Stimulated activated CD4-positive, alpha-beta T cell treated with anti-CD3 and anti-CD28 coated beads, Interleukin-1b, Interleukin-23, amount 100 ng/mL, for 4 hours (primary cell): ENCODE data around the gene MICAL2.

ENCODE experiments used
- DNase-seq, 2 donors: peaks; one replicate each; pipeline ENCODE4 v3.0.0-alpha.2; 2020; ENCODE audit warnings: low read depth in 2 of 2

Gene MICAL2

DNA sequence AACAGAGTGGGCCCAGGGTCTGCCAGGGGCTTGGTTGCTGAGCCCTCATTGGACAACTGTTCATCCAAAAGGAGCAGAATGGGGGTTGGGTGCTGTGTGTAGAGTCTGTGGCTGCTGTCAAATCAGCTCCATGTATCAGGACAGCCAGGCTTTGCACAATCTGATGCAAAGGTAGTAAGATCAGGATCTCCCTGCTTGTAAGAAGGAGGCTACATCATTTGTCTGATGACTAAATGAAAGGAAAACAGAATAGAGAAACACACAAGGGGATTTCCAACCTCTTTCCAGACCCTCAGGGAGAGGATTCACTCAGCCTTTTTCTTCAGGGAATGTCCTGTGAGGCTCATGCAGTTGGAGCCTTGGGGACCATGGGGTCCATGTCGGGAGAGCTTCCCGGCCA, 7.2 kb downstream of the MICAL2 start:
- DNase-seq, result no peak

GRCh38 chr11:12118949-12119348, 8.6 kb downstream of the MICAL2 start:
- no peak for DNase-seq

GRCh38 chr11:12119502-12119901, 9.1 kb downstream of the MICAL2 start:
- no peak for DNase-seq

- no peak for DNase-seq
Measured at GRCh38 chr11:12120031-12121008, 9.9 kb downstream of the MICAL2 start.

DNA sequence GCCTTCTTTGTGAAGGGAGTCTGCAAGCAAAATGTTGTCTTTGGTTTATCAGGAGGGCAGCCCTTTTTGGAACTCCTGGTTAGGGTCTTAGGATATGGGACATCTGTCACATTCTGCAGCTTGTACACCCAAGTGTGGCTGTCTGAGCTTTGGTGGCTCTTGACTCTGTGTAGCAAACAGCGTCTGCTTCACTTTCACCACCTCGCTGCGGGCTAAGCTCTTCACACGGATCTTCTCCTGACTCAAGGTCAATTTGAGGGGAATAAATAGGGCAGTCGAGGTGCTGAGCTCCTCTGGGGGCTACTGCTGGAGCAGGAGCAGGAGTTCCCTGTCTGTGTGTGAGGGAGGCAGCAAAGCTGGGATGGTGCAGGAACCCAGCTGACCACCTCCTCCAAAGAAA, 10.6 kb downstream of the MICAL2 start:
- DNase-seq, result no peak

GRCh38 chr11:12121517-12121916, 11.1 kb downstream of the MICAL2 start:
- DNase-seq, result no peak

DNA sequence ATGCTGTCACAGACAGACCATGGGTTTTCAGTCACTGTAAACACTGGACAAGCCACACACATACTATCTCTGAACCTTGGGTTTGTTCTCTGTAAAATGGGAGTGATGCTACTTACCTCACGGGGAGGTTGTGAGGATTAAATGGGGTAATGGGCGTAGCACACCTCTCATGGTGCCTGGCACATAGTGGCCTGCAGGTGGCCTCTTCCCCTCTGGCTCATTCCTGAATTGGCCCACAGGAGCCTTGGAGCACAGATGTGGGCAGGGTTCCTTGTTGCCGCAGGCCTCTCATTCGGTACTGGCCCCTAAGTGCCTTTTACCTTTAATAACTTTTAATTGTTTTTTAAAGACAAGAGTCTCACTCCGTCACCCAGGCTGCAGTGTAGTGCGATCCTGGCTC, 11.7 kb downstream of the MICAL2 start:
- DNase-seq, result no peak

GRCh38 chr11:12123273-12123672, 12.9 kb downstream of the MICAL2 start:
- no peak for DNase-seq

DNA sequence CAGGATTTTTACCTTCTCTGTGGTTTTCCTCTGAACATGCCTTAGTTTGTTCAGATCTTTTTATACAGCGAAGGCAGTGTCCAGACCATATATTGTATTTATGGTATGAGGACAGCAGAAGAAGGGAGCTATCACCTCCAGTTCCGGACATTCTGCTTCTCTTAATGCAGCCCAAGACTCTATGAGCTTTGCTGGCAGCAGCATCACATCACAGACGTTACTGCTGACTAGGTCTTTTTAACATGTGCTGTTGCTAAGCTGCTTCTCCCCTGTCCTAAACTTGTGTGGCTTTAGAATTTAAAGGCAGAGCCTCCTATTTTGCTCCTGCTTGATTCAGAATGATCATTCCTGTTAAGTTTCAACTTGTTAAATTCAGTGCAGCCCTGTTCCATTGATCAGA, 13.4 kb downstream of the MICAL2 start:
- no peak for DNase-seq

DNA sequence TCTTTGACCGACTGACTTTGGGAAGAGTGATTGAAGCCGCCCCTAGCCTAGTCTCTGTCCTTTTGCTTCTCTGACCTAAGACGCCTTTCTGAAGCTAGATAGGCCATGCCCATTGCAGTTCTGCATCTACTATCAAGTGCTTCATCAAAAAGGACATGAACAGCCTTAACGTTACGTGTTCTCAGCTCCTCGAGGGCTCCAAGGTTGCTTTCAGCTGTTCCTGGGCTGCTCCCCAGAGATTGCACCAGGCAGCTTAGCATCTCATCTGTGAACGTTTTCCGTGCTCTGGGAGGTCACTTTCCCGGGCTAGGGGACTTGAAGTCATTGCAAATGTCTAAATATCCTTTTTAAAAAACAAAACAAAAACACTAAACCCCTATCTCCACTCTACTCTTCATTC, 13.9 kb downstream of the MICAL2 start:
- DNase-seq, result no peak

DNA sequence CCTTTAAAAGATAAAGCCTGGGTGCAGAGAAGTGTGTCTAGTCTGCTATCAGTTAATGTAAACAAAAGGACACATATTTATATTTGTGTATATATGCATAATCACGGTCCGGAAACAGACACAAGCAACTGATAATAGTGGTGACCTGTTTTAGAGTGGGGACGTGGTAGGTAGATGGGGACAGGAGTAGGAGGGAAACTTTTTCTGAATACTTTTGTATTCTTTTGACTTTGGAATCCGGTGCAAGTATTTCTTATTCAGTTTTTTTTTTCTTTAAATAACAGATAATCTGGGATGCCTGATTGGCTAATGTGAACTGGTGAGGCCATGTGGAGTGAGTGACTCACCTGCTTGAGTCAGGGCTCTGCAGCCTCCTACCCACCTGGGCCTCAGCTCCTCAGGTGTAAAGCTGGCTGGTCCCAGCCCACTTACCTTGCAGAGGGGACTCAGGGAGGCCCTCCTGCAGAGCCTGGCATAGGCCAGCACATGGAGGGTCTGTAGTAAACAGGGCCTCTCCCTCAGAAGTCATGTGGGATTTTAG, 15.3 kb downstream of the MICAL2 start:
- no peak for DNase-seq

DNA sequence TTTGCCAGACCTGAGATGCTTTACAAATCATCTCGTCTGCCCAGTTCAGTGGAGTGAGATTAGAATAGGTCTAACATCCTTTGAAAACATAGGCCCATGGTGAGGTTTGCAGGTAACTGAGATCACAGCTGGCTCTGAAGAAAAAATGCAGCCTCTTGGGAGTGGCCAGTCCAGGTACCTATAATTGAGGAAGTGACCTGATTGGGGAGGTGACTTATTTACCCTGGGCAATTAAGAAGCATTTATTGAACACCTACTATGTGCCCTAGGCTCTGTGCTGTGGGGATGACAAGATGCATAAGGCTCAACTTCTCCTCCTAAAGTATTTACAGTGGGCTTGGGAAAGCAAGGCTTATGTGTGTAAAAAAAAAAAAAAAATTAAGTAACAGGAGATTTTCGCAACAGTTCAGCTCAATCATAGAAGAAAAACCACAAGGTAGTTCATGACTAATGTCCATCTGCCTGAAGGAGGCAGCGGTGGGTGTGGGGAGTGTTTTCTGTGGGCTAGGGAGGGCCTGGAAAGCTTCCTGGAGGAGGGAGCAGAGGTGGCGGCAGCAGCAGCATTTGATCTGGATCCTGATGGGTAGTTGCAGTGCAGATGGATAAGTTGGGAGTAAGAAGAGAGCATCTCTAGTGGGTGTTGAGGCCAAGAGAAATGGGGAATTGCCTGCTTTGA, 16.1 kb downstream of the MICAL2 start:
- no peak for DNase-seq

- no peak for DNase-seq
Measured at GRCh38 chr11:12127206-12127898, 17.0 kb downstream of the MICAL2 start.

DNA sequence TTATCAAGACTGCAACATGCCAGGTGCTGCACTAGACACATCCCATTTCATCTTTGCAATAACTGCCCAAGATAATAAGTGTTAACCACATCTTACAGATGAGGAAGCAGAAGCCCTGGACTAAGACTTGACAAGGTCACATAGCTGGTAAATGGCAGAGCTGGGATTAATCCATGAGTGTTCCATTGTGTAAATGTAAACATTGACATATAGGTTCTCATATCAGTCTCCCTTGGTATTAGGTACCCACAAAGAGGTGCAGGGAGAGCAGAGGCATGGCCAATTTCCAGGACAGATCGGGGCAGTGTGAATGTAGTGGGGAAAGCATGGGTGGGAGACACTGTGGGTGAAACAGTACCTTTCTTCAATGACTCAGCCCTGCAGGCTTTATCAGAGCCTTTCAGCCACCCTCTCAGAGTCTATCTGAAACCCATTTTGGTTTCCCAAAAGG, 17.9 kb downstream of the MICAL2 start:
- DNase-seq, result no peak

GRCh38 chr11:12129227-12129626, 18.8 kb downstream of the MICAL2 start:
- no peak for DNase-seq

DNA sequence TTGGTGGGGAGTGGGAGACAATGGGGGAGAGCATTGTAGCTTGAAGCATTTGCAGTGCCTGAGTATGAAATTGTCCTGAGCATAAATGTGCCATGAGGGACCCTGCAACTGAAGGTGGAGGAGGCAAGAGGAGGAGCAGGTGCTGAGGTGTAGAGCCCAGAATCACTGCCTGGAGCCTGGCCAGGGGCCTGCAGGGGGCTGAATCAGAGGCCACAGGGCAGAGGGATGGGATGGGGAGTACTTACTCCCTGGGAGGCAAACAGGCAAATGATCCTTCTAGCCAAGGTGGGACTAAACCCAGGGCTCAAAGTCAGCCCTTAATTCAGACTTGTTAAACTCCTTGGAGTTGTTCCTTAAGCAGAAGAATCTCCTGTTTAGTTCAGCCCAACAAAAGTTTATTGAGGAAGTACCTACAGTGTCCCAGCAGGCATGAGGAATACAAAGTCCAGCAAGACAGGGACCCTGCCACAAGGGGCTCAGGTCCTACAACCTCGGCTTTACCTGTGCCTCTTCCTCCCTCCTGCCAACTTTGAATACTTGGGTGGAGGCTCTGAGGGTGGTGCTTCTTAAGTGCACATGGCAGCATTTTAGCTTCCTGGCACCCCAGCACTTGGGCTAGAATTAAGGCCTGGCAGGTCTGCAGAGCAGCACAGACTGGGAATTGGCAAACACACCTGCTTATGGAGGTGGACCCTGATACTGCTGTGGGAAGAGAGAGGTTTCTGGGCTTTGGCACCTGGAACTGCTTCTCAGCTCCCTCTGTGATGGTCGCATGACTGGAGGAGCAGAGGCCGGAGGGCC, 20.0 kb downstream of the MICAL2 start:
- no peak for DNase-seq

GRCh38 chr11:12131943-12132789, 21.8 kb downstream of the MICAL2 start:
- no peak for DNase-seq

GRCh38 chr11:12132790-12133145, 22.4 kb downstream of the MICAL2 start:
- no peak for DNase-seq

GRCh38 chr11:12133547-12134235, 23.3 kb downstream of the MICAL2 start:
- no peak for DNase-seq

GRCh38 chr11:12134236-12134585, 23.8 kb downstream of the MICAL2 start:
- no peak for DNase-seq
